HuH-7 (cell line): ENCODE results near the gene PRR35.

ENCODE experiments used
- DNase-seq: peaks from one replicate; pipeline ENCODE4 v3.0.0; 2011; ENCODE audit warnings: low spot score

Gene PRR35

DNA sequence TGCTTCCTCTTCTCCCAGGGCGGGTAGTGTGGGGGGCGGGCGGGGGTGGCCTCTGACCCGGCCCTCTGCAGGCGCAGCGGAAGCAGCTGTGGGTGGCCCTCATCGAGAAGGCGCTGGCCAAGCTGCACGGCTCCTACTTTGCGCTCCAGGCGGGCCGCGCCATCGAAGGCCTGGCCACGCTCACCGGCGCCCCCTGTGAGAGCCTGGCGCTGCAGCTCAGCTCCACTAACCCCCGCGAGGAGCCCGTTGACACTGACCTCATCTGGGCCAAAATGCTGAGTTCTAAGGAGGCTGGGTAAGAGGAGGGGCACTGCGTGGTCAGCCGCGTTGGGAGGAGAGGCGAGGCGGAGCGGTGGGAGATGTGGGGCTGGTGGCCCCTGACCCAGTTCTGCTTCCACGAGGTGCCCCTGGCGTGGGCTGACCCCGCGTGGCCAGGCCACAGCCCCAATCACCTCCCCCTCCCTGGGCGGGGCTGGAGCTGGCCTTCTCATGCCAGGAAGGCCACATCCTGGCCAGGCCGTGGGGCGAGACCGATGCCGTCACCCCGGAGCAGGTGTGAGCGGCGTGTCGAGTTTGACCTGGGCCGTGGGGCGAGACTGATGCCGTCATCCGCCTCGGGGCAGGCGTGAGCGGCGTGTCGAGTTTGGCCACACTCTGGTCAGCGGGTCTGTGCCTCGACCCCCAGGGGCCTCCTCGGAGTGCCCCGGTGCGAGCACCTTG is 10.5 kb upstream of the PRR35 start:
- no peak for DNase-seq

DNA sequence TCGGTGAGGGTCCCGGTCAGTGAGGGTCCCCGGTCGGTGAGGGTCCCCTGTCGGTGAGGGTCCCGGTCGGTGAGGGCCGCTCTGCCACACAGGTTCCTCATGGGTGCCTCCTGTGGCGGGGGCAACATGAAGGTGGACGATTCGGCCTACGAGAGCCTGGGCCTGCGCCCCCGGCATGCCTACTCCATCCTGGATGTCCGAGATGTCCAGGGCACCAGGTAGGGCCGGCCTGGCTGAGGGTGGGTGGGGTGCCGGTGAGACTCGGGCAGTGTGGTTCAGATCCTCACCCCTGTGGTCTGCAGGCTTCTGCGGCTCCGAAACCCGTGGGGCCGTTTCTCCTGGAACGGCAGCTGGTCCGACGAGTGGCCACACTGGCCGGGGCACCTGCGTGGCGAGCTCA is 9.0 kb upstream of the PRR35 start:
- DNase-seq = no peak

DNA sequence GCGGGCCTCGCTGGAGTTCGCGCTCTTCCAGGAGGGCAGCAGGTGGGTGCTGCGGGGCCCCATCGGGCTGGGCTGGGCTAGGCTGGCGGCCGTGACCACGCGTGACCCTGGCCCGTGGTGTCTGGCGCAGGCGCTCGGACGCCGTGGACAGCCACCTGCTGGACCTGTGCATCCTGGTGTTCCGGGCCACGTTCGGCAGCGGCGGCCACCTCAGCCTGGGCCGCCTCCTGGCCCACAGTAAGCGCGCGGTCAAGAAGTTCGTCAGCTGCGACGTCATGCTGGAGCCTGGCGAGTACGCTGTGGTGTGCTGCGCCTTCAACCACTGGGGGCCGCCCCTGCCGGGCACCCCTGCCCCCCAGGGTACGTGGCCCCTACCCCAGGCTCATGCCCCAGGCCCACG is 8.0 kb upstream of the PRR35 start:
- no peak for DNase-seq

DNA sequence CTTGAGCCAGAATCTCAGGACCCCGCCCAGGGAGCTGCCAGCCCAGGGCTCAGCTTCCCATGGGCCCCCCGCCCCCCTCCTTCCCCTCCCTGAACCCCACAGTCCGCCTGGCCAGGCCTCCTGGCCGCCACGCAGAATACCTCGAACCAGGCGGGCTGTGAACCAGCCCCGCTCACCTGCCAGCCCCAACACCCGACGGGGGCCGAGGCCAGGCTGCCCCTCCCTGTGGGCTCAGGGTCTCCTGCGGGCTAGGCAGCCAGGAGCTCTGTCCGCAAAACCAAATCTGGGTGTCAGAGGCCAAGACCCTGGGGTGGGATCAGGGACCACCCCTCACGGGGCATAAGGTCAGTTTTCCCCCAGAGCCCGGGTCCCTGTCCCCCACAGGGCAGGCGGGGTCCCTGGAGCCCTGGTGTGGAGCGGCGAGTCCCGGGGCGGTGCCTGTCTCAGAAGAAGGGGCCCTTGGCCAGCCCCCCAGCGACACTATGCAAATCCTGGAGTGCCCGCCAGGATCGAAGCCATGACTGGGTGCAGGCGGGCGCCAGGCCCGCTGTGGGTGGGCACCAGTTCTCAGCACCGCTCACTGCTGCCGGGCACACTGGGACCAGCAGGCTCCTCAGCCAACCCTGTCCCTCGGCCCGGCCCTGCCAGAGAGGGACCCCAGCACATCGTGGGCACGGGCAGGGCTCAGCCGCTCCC is 6.4 kb upstream of the PRR35 start:
- DNase-seq = no peak

DNA sequence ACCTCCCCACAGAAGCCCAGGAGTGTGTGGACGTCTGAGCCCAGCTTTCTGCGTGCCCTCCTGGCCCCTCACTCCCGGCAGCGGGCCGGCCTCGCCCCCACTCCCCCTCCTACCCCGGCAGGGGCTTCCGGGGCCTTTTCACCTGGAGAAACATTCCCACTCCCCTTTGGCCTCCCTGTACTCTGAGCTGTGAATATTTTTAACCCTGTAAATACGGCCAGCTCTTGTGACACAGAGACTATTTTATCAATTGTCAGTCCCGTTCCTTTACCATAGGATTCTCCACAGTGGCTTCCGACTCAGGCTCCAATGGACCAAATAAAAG is 5.9 kb upstream of the PRR35 start:
- no peak for DNase-seq

DNA sequence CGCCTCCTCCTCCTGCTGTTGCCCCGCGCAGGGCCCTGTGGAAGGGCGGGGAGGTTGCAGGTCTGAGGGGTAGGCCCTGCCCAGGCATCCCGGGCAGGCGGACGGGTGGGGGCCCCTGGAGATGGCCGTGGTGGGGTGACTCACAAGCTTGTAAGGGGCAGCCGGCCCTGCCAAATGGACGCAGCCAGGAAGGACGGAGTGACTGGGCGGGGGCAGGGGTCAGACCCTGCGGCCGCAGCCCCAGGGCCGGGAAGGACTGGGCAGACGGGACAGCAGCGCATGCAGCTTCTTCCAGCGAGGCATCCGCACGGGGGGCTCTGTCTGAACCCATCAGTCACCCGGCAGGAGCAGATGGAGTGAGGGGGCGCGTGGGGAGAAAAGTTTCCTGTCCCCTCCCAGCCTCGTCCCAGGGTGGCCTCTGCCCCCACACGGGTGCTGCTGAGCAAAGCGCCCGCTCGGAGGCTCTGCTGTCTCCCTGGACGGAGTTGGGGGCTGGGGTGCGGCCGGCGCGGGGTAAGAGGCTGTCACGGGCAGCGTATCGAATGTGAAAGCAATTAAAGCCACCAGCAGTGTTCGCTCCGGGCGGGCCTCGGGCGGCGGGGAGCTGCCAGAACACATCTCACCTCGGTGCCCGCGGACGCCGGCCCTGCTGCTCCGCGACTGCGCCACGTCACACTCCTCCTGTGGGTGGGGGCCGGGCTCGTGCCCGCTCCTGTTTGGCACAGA is 5.4 kb upstream of the PRR35 start:
- no peak for DNase-seq

DNA sequence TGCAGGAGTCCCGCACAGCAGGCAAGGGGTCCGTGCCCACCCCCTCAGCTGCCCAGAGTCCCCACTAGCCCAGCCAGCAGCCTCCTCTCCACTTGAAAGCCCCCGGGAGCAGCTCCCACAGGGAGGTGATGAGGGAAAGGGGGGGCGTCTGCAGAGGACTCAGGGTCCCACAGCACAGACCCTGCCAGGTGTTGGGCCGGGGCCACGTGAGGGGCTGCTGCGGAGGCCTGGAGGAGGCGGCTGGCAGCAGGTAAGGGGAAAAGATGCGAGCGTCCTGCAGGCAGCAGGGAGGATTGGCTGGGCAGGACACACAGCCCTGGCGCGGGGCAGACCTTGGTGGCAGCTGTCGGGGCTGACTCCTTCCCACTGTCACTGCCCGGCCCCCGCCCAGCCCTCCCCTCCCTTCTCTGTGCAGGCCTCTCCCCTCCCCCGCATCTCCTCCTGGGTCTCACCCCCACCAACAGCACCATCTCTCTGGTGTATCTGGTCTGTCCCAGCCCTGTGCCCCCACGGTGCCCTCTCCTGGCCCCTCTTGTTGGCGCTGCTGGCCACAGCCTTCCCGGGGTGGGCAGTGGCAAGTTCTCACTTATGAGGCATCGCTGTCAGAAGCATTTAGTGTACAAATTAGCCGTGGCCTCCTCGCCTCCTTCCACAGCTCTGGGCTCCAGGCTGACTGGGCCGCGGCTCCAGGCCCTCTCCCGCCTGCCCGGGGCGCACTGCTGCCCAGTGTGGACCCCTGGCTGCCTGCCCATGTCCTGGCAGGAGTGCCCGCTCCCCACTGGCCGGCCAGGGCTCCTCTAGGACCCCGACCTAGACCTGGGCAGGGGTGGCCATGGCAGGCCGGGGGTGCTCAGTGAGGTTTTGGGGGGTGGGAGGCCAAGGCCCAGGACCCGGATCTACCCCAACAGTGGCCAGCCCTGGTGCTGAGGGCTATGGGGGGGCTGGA is 4.4 kb upstream of the PRR35 start:
- no peak for DNase-seq

DNA sequence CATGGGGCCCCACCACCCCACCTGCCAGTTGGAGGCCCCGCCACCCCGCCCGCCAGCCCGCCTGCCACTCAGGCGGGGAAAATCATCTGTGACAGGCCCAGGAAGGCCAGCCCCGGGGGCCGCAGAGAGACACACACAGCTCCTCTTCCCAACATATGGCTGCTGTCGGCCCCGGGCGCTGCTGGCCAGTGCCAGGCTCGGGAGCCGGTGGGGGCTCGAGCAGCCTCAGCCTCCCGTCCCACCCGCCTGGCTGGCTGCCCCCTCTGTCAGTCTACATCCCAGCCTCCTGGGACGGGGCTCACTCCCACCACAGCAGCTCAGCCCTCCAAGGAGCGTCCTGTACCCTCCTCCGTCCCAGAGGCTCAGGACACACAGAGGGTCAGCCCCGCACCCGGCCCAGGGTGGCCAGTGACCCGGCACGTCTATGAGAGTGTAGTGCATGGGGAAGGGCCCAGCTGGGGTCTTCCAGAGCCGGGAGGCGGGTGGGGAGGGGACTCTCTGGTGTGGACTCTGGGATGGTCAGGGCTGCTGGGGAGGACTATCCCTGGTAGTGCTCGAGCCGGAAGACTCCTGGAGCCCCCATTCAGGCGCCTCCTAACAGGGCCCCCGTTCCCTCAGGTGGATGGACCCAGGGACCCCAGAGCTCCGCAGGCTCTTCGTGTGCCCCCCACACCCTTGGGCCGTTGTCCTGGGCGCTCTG is 3.6 kb upstream of the PRR35 start:
- no peak for DNase-seq

DNA sequence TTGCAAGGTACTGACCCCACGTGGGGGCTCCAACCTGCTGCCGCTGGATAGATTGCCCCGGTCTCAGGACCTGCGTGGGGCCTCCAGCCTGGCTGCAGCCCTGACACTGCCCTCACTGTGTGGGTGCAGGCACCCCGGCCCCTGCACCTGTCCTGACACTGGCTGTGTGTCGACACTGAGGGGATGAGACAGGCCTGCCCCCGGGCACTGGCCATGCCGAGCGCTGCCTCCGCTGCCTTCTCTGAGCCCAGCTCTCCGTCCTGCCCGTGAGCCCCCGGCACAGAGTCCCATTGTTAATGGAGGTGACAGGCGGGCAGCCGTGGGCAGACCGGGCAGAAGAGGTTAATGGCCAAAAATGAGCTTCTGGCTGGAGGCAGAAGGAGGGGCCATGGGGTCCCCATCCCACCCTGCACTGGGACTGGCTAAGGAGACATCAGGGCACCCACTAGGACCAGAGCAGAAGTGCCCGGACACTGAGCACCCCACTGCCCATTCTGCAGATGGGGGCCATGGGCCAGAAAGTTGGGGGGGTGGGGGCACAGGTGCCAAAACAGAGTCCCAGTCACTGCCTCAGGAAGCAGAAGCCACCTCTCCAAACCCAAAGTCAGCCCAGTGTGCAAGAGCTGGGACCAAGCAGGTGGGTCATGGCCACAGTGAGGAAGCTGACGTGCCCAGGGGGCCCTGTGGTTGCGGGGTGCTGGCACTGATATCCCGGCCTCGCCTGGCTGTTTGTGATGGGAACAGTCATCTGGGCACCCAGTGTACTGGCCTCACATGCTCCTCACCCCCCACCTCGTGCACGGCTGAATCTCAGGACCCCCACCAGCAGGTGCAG is 2.5 kb upstream of the PRR35 start:
- no peak for DNase-seq

DNA sequence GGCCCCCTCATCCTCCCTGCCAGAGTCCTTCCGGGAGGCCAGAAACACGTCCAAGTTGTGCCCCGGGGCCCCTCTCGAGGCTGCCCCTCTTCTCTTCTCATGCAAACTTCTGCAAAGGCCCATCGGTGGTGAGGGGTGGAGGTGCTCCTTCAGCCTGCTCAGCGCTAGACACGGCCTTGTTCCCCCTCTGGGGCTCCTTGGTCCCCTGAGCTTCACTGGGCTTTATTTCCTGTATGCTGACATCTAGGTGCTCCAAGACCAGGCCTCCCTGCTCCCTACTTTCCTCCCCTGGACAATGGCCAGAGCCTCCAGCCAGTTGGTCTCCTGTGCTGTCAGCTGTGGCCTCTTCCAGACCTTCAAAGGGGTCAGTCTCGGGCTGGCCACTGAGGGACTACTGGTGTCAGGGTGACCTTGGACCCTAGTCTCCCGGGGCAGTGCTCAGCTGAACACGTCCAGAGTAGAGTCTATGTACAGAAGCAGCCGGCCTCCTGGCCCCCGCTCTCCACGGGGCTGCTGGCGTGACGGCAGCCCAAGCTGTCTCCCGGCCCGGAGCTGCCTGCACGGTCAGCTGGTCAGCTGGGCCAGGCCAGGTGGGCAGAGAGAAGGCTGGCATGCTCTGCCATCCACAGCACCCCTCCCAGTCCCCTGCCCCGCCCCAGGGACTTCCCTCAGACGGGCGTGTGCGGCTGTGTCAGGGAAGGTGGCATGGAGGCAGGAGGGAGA is 1.7 kb upstream of the PRR35 start:
- no peak for DNase-seq

DNA sequence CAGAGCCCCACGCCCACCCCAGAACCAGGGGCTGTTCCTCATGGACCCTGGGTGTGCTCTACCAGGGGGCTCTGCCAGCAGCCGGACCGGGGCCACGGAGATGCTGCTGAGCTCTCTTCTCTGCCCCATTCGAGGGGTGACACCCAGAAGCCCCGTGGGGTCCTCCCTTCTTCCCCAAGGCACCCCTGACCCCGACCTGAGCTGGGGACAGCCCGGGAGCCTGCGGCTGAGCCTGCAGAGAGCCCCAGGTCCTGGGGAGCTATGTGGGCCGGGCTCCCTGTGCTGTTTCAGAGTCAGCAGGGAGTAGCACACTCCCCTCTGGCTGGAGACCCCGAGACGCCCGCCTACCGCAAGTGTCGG is 1.2 kb upstream of the PRR35 start:
- DNase-seq = no peak

DNA sequence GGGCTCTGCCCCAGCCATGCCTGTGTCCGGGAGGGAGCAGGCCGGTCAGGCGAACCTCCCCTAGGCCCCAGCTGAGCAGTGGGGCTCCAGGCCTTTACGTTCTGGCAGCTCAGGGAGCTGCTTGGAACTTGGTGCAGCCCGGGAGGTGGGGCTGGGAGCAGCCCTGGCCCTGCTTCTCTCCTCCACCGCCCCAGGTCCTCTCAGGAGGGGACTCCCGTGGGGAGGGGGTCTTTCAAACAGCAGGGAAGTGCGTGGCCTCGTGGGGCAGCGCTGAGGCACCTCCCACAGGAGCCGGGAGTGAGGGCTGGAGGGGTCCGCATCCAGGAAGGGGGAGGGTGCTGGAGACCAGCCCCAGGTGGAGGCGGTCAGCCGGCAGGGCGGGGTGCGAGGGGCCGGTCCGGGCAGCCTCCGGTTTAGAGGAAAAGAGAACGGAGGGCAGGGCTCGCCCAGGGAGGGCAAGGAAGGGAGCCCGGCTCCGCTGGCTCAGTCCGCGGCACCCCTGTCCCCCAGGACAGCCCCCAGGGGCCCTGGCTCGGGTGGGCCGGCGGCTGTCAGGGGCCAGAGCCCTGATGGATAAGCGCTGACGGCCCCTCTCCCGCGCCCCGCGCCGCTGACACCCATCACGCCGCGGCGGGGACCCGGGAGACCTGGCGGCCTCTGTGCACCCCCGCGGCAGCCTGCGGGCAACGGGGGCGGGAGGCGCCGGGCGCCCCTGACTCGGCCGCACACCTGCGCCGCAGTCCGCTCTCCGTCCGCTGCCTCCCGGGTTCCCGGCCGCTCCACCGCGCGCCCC is 587 bp upstream of the PRR35 start:
- no peak for DNase-seq

DNA sequence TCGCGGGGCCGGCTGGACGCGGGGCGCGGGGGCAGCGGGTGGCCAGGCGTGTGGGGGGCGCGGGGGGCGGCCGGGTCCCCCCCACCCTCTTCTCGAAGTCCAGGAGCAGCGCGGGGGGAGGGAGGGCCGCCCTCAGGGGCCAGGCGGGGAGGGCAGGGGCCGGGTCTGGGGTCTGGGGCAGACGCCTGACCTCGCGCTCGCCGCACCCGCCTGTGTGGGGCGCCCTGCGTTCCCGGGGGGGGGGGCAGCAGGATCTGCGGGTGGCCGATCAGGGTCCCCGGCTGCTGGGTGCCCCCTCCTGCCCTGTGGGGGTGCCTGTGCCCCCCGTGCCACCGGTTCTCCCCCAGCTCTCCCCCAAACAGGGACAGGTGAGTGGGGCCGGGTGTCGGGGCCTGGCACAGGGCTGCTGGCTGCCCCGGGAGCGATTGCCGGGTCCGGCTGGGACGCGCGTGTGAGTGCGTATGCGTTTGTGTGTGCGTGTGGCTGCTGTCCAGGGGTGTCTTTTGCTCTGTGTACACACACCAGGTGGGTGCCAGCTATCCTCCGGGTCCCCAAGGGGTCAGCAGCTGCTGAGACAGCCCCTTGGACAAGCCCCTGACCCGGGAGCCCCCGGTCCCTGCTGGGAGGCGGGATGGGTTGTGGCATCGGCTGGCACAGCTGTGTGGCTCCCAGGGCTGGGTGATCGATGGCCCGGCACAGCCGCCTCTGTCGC is 663 bp downstream of the PRR35 start:
- no peak for DNase-seq

DNA sequence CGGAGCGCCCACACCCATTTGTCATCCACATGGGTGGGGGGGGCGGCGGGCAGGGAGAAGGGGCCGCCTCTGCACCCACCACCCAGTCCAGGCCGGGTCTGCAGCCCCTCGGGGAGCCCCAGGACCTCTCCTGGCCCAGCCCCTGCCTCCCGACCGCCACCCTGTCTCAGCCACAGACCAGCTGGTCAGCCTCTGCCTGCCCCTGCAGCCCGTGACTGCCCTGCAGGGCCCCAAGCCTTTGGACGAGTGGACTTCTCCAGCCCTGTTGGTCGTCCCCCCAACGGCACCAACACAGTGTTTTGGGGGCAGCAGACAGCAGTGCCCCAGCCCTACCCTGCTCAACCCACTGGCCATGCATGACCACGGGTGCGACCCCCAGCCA is 1.2 kb downstream of the PRR35 start:
- DNase-seq = no peak

DNA sequence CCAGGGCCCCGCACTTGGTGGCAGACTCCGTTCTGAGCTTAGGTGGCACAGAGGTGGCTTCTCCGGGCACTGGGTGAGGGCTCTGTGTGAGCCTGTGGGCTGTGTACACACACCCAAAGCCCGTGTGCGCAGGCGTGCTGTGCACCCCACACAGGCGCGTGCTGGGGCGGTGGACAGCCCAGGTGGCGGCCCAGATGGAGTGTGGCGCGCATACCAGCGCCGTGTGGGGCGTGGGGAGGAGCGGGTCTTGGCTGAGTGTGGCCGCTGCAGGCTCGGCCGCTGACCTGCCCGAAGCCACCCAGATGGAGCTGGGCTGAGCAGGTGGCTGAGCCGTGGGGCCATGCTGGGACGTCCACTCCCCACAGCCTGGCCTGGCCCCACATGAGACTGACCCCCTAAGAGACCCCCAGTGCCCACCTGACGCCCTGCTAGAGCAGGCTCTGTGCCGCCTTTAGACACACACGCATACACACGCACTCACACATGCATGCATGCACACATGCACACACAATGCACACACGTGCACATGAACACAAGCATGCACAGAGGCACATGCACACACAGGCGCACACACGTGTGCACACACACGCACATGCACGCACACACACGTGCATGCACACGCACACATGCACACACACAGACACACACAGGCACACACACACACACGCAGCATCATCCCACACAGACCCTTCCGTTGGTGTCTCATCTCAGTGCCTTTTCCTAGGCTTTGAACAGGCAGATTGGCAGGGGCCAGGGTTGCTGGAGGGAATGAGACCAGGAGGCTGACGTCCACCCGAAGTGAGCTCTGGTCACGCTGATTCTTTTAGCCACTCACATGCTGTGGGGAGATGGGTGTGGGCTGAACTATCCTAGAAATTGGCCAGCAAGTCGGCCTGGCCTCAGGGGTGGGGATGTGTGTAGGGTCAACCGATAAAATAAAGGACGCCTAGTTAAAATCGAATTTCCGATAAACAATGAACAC is 2.1 kb downstream of the PRR35 start:
- DNase-seq = no peak

DNA sequence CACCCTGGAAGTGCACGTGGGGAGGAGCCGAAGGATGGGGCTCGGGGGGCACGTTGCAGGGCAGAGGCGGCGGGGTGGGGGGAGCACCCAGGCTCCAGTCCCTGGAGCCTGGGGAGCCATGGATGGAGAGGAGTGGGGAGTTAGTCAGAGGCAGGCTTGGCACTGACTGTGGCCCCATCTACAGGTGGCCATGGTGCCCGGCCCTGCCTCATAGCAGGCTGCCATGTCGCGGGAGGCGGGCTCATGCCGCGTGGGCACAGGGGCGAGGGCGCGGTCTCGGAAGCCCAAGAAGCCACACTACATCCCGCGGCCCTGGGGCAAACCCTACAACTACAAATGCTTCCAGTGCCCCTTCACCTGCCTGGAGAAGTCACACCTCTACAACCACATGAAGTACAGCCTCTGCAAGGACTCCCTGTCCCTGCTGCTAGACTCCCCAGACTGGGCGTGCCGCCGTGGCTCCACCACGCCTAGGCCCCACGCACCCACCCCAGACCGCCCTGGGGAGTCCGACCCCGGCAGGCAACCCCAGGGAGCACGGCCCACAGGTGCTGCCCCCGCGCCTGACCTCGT is 3.0 kb downstream of the PRR35 start:
- no peak for DNase-seq
